RWPE2 (cell line): ENCODE measurements around the gene HCFC1R1.

Source experiments
- ATAC-seq: fragments of 200-7000 bp; cut with Tn5 transposase; 3 replicates; pipeline ENCODE4 v1.9.1; 2021; ENCODE audit warnings: low read depth
- DNase-seq: peaks from one replicate; pipeline ENCODE4 v3.0.0-alpha.2; 2020; ENCODE audit warnings: low spot score
- H3K27ac ChIP-seq: fragments of 450-650 bp; 2 replicates; pipeline ENCODE4 v1.5.1; 2017; ENCODE audit warnings: mild to moderate bottlenecking; ENCODE audit not compliant: poor library complexity, severe bottlenecking
- H3K27me3 ChIP-seq: fragments of 250-450 bp; sonication (Bioruptor Pico); 2 replicates; pipeline ENCODE4 v1.5.1; 2021; ENCODE audit warnings: mild to moderate bottlenecking, moderate library complexity; ENCODE audit not compliant: insufficient read depth, poor library complexity, severe bottlenecking
- H3K36me3 ChIP-seq: fragments of 250-450 bp; sonication (Bioruptor Pico); 2 replicates; pipeline ENCODE4 v1.5.1; 2020; ENCODE audit warnings: low read depth, mild to moderate bottlenecking, moderate library complexity
- H3K4me1 ChIP-seq: fragments of 250-450 bp; sonication (Bioruptor Pico); 2 replicates; pipeline ENCODE4 v1.5.1; 2021; ENCODE audit warnings: mild to moderate bottlenecking, moderate library complexity; ENCODE audit not compliant: insufficient read depth, poor library complexity, severe bottlenecking
- H3K4me3 ChIP-seq: fragments of 250-450 bp; sonication (Bioruptor Pico); 2 replicates; pipeline ENCODE4 v1.5.1; 2021; ENCODE audit warnings: mild to moderate bottlenecking, moderate library complexity; ENCODE audit not compliant: severe bottlenecking
- H3K9me3 ChIP-seq: fragments of 250-450 bp; sonication (Bioruptor Pico); 2 replicates; pipeline ENCODE4 v1.5.1; 2021; ENCODE audit warnings: mild to moderate bottlenecking, moderate library complexity; ENCODE audit not compliant: severe bottlenecking
- CTCF ChIP-seq: fragments of 450-650 bp; IDR thresholded peaks from one replicate; pipeline ENCODE4 v1.5.1; 2017; ENCODE audit warnings: mild to moderate bottlenecking, moderate library complexity; ENCODE audit not compliant: poor library complexity, severe bottlenecking

The HCFC1R1 gene

GRCh38 chr16:2974319-2975056, 49.3 kb downstream of the HCFC1R1 start:
- H3K9me3 ChIP-seq: no peaks in the 10 kb centered on the region
- no peak for DNase-seq
- H3K4me3 ChIP-seq: no peak overlapping the region
- peaks cover 73% of the 10 kb centered on the region for H3K36me3 ChIP-seq
- H3K27ac ChIP-seq: no peak overlapping the region
- ATAC-seq: no peak
- TF ChIP-seq CTCF: no peak
- no peaks in the 10 kb centered on the region for H3K27me3 ChIP-seq
- peaks cover 5% of the 10 kb centered on the region for H3K4me1 ChIP-seq

DNA sequence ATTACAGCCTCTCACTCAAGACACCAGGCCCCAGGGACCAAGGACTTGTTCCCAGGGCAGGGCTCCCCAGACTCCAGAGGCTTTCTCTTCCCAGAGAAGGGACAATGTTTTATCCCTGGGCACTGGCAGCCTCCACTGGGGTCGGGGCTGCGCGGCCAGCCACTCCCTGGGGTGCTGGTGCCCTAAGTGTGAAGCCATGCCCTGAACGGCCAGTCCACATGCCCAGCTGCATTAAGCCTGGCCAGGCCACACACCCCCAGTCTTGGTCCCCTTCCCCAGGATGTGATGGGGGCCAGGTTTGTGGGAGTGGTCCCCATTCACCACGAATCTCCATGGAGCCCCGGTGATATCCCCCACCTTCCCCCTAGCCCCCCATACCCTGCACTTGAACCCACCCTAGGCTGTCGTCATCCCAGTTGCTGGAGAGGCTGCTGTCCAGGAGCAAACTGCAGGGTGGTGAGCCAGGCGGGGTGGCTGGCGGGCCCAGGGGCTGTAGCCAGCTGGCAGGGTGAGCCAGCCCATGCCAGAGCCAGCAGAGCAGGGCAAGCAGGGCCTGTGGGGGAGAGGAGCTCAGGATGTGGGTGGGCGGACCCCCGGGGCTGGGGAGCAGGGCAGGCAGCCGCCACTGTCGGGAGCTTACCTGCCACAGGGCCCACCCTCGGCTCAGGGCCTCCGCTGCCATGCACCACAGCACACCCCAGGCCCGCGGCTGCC, 50.0 kb downstream of the HCFC1R1 start:
- no peak for DNase-seq
- H3K9me3 ChIP-seq: no peaks in the 10 kb centered on the region
- H3K36me3 ChIP-seq: peaks cover 70% of the 10 kb centered on the region
- peak overlapping the region; percentile 8 for H3K27ac ChIP-seq
- no peak overlapping the region for H3K4me3 ChIP-seq
- peaks cover 3% of the 10 kb centered on the region for H3K4me1 ChIP-seq
- no peaks in the 10 kb centered on the region for H3K27me3 ChIP-seq
- TF ChIP-seq CTCF: no peak
- ATAC-seq: no peak

- no peak for DNase-seq
- Histone ChIP-seq H3K27me3 (no peaks in the 10 kb centered on the region), H3K9me3 (no peaks in the 10 kb centered on the region), H3K4me3 (no peak overlapping the region), H3K4me1 (no peaks in the 10 kb centered on the region), H3K27ac (peak overlapping the region; percentile 8), H3K36me3 (peaks cover 63% of the 10 kb centered on the region)
- no peak for ATAC-seq
- TF ChIP-seq CTCF: no peak
These were observed 50.6 kb downstream of the HCFC1R1 start for GRCh38 chr16:2973093-2973492.
